Measurements from ENCODE around the gene COA8. TPM values are rescaled to one million over a fixed set of nuclear protein-coding genes. Genes with fewer than 3 reads are reported as not detected.

COA8 gene
- total and polyA plus RNA-seq, 7 donors, result 33.9 to 67.3 (median 38.2) TPM

DNA sequence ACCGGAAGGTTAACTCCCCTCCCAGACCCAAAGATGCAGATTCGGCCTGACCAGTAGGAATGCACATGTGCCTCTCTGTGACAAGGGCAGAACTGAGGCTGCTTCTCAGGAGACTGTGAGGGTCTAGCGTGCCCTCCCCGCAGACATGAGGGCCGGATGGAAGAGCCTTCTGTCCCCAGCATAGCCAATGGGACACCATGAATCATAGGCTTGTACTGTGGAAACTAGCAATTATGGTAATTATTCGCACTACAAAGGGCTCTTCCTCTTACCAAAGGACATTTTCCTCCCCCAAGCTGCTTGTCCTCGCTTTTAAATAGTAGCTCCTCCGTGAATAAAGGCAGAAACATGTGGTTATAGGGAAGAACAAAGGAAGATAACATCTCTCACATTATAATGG lies 6.2 kb downstream of the COA8 start:
- H3K4me3 ChIP-seq, result no peak overlapping the region
- no peak for TF ChIP-seq EP300 (IDR thresholded peaks at IDR 0.05)
- no peak for TF ChIP-seq POLR2A (IDR thresholded peaks at IDR 0.05)
- TF ChIP-seq, protein P1, sequence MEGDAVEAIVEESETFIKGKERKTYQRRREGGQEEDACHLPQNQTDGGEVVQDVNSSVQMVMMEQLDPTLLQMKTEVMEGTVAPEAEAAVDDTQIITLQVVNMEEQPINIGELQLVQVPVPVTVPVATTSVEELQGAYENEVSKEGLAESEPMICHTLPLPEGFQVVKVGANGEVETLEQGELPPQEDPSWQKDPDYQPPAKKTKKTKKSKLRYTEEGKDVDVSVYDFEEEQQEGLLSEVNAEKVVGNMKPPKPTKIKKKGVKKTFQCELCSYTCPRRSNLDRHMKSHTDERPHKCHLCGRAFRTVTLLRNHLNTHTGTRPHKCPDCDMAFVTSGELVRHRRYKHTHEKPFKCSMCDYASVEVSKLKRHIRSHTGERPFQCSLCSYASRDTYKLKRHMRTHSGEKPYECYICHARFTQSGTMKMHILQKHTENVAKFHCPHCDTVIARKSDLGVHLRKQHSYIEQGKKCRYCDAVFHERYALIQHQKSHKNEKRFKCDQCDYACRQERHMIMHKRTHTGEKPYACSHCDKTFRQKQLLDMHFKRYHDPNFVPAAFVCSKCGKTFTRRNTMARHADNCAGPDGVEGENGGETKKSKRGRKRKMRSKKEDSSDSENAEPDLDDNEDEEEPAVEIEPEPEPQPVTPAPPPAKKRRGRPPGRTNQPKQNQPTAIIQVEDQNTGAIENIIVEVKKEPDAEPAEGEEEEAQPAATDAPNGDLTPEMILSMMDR (IDR thresholded peaks at IDR 0.05), result no peak
- TF ChIP-seq POLR2AphosphoS5 (IDR thresholded peaks at IDR 0.05), result no peak
- 86 to 89% methylated on average over 8 of the region's 8 CpGs for WGBS, 2 donors
- H3K27me3 ChIP-seq, result no peaks in the 10 kb centered on the region
- no peaks in the 10 kb centered on the region for H3K9me3 ChIP-seq
- peaks cover 0 to 17% (median 13%) of the 10 kb centered on the region in 4 donors for H3K4me1 ChIP-seq
- no peak for DNase-seq
- intact Hi-C loops (cut with DNase I), result no loop called here
- H3K36me3 ChIP-seq, result peaks cover 0 to 12% (median 2%) of the 10 kb centered on the region in 4 donors
- no peak overlapping the region for H3K27ac ChIP-seq

DNA sequence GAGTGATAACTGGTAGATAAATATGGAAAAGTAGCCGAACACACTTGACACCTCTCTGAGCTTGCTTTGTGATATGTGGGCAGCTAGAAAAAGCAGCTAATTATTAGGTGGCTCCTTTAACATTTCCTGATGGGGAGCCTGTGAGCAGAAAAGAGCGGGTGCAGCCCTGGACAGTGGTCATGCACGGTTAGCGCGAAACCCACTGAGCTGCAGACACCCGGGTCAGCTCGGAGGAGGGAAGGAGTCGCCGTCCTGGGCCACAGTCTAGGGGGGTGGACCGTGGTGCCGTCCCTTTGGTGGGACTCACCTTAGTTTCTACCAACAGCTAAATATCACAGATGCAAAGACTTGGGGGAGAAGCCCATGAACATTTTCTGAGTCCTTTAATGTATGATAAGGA lies 6.6 kb downstream of the COA8 start:
- H3K27me3 ChIP-seq, result no peaks in the 10 kb centered on the region
- DNase-seq, result no peak
- peaks cover 0 to 13% (median 9%) of the 10 kb centered on the region in 4 donors for H3K4me1 ChIP-seq
- no peak for TF ChIP-seq POLR2A (IDR thresholded peaks at IDR 0.05)
- TF ChIP-seq, protein P1 (IDR thresholded peaks at IDR 0.05), result no peak
- TF ChIP-seq EP300 (IDR thresholded peaks at IDR 0.05), result no peak
- no peak for TF ChIP-seq POLR2AphosphoS5 (IDR thresholded peaks at IDR 0.05)
- H3K36me3 ChIP-seq, result peaks cover 0 to 16% (median 4%) of the 10 kb centered on the region in 4 donors
- no peak overlapping the region for H3K27ac ChIP-seq
- H3K9me3 ChIP-seq, result no peaks in the 10 kb centered on the region
- intact Hi-C loops (cut with DNase I), result no loop called here
- 84 to 93% methylated on average over 11 of the region's 11 CpGs for WGBS, 2 donors
- H3K4me3 ChIP-seq, result no peak overlapping the region

DNA sequence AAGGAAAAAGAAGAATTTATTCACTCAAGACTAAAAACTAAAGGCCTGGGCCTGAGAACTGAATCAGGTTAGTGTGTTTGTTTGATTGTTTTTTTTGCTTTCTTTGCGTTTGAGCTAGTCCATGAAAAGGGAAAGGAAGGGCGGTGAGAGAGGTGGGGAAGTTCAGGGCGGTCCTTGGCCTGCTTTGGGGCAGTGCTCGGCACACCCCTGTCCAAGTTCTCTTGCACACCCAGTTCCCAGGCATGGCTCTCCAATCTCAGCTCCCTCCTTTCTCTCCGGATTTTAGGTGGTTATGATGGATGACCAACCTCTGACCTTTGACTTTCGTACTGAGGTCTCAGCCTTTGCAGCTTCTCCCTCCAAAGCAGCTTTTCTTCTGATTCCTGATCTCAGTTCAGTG lies 11.3 kb downstream of the COA8 start:
- H3K36me3 ChIP-seq, result peaks cover 0 to 37% (median 11%) of the 10 kb centered on the region in 4 donors
- TF ChIP-seq POLR2AphosphoS5 (IDR thresholded peaks at IDR 0.05) (no peak), POLR2A (IDR thresholded peaks at IDR 0.05) (no peak), EP300 (IDR thresholded peaks at IDR 0.05) (no peak)
- TF ChIP-seq, protein P1 (IDR thresholded peaks at IDR 0.05), result no peak

DNA sequence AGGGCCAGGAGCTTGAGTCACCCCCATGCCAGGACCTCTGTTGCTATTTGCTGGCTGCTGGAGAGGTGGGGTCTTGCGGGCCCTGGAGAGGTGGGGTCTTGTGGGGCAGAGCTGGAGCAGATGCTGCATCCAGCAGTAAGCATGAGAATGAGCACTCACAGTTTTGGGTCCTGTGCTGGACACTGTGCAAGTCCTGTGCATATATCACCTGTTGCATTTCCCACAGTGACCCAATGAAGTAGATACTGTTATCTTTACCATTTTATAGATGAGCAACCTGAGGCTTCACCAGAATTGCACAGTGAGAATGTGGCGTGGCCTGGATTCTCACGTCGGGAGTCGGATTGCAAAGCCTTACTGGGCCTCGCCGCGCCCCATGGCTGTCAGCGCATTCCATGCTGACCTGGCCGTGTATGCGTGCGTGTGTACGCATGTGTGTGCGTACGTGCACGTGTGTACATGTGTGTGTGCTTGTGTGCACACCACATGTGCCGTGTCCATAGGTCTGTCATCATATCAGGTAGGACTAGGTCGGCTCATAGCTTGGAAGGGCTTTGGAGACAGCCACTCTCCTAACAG lies 12.0 kb downstream of the COA8 start:
- Histone ChIP-seq H3K4me3 (no peak overlapping the region), H3K27me3 (no peaks in the 10 kb centered on the region), H3K9me3 (no peaks in the 10 kb centered on the region), H3K36me3 (peaks cover 0 to 44% (median 11%) of the 10 kb centered on the region in 4 donors), H3K4me1 (peaks cover 0 to 29% (median 24%) of the 10 kb centered on the region in 4 donors), H3K27ac (peak overlapping the region in 3 of 4 donors; percentile 83 to 86 (median 84))
- 92 to 97% methylated on average over 18 of the region's 18 CpGs for WGBS, 2 donors
- DNase-seq, result no peak
- TF ChIP-seq POLR2AphosphoS5 (IDR thresholded peaks at IDR 0.05), result no peak
- no peak for TF ChIP-seq POLR2A (IDR thresholded peaks at IDR 0.05)
- no peak for TF ChIP-seq EP300 (IDR thresholded peaks at IDR 0.05)
- TF ChIP-seq, protein P1 (IDR thresholded peaks at IDR 0.05), result no peak
- intact Hi-C loops (cut with DNase I), result loop anchor here (5.0 kb wide), 2 partner anchors 123 to 338 kb away; no protein-coding TSS in a partner anchor

More for the DNA sequence above, 11.3 kb downstream of the COA8 start:
- intact Hi-C loops (cut with DNase I), result loop anchor here (5.0 kb wide), 1 partner anchor 123 kb away; no protein-coding TSS in a partner anchor
- DNase-seq, result no peak
- Histone ChIP-seq H3K27me3 (no peaks in the 10 kb centered on the region), H3K27ac (peak overlapping the region in 2 of 4 donors; percentile 24 to 86), H3K4me1 (peaks cover 0 to 29% (median 24%) of the 10 kb centered on the region in 4 donors), H3K9me3 (no peaks in the 10 kb centered on the region), H3K4me3 (no peak overlapping the region)
- 76 to 87% methylated on average over 6 of the region's 6 CpGs for WGBS, 2 donors

Data from sigmoid colon (tissue), 7 donors.